ENCODE results near the gene ANKHD1.
"Not testable (repeated sequence)": the region's sequence is repeated elsewhere in the genome, so short reads cannot be mapped to it uniquely, and the experiment has no call there.

ANKHD1 gene

DNA sequence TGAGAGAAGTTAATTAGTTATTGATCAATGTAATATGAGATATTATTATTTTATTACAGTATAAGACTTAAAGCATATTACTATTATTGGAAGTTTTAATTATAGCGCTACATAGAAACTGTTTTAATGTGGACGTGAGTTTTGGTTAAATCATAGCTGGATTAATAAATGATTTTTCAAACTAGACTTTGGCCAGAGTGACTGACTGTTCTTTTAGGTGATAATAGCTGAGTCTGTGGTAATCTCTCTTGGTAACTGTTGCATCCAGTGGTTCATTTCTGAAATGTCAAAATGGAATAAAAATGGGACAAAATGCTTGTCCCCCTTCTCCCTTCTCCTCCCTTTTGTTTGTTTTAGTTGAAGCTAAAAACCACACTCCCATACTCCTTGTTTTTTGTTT is 28.1 kb downstream of the ANKHD1 start:
- no peak for DNase-seq

DNA sequence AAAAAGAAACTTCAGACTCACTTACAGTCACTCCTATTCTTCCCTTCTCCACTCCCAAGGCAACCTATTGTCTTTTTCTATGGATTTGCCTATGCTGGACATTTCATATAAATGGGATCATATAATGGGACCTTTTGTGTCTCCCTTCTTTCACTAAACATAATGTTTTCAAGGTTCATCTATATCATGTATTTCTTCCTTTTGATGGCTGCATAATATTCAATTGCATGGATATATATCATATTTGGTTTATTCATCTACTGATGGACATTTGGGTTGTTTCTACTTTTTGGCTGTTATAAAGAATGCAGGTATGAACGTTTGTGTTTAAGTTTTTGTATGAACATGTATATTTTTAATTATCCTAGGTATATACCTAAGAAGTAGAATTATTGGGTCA is 30.6 kb downstream of the ANKHD1 start:
- DNase-seq = no peak

DNA sequence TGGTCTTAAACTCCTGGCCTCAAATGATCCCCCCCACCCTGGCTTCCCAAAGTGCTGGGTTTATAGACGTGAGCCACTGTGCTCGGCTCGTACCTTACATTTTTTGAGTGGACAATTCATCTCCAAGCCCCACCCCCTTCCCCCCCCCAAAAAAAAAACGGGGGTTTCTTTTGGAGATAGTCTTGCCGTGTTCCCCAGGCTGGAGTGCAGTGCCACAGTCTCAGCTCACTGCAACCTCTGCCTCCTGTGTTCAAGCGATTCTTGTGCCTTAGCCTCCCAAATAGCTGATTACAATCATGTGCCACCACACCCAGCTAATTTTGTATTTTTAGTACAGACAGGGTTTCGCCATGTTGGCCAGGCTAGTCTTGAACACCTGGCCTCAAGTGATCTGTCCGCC is 31.3 kb downstream of the ANKHD1 start:
- DNase-seq = no peak

DNA sequence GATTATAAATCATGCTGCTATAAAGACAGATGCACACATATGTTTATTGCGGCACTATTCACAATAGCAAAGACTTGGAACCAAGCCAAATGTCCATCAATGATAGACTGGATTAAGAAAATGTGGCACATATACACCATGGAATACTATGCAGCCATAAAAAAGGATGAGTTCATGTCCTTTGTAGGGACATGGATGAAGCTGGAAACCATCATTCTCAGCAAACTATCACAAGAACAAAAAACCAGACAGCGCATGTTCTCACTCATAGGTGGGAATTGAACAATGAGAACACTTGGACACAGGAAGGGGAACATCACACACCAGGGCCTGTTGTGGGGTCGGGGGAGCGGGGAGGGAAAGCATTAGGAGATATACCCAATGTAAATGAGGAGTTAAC is 55.7 kb downstream of the ANKHD1 start:
- not testable (repeated sequence) for DNase-seq

DNA sequence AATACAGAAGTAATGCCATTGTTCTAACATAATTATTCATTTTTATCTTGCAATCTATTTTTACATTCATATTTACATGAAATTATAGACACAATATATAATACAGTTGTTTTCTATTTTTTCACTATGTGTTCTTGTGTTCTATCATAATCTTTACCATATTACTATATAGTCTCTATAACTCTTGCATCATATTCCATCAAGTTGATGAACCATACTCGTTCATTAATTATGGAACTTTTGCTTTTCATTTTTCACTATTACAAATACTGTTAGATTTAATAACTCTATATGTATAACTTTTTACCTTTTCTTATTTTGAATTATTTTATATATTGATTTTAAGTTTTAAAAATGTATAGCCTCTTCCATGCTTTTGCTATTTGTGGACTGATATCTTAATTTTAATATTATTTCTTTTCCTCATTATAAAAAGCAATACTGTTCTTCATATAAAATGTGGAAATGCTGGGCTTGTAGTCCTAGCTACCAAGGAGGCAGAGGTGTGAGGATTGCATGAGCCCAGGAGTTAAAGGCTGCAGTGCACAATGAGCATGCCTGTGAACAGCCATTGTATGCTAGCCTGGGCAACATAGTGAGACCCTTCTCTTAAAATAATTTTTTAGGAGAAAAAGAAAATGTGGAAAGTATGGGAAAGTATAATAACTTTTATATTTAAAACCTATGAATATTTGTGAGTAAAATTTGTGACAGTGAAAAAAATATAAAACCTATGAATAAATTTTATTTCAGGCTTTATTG is 65.5 kb downstream of the ANKHD1 start:
- no peak for DNase-seq

DNA sequence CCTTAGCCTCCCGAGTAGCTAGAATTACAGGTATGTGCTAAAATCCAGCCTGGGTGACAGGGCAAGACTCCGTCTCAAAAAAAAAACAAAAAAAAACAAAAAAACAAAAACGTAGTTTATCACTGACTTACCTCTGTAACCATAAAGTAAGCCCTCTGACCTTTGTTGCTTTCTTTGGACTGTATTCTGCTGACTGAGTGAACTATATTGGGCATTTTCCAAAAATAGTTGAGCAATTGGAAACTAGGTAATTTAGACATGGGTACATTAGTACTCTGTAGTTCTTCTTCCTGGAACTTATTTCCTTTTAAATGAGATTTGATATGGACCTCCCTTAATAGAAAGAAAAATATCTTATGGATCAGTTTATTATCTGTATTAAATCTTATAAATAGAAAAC is 66.6 kb downstream of the ANKHD1 start:
- no peak for DNase-seq

DNA sequence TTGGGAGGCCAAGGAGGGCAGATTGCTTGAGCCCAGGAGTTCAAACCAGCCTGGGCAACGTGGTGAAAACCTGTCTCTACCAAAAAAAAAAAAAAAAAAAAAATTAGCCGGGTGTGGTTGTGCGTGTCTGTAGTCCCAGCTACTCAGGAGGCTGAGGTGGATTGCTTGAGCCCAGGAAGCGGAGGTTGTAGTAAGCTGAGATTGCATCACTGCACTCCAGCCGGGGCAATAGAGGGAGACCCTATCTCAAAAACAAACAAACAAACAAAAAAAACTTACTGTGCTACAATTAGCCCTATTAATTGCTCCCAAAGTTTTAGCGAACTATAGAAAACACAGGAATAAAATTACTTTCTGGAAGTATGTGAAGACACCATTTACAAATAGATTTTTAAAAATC is 67.6 kb downstream of the ANKHD1 start:
- DNase-seq = no peak

DNA sequence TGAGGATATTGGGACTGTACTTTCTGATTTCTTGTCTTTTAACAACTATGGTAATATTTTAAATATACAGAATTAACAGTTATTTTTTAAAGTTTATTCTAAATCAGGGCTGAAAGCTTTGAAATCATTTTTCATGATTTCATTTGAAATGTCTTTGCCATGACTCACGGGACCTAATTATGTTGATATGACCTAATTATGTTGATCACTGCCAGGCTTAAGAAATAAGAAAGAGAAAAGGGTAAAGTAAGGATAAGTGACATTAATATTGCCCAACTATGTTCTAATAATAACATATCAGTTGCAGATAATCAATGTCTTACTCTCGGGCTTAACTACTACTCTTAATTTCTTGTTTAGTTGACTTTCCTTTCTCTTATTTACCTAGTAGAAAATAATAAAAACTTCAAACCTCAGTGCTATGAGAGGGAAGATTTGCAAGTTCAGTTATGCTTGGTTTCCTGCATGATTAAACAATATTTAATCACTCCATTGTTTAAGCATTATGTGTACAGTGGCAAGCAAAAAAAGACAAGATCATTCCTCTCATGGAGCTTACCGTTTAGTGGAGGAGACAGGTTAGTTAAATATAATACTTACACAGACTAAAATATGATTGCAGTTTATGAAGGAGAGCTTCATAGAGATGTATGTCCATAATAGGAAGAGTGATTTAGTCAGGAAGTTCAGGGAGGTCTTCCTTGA is 78.8 kb downstream of the ANKHD1 start:
- no peak for DNase-seq

DNA sequence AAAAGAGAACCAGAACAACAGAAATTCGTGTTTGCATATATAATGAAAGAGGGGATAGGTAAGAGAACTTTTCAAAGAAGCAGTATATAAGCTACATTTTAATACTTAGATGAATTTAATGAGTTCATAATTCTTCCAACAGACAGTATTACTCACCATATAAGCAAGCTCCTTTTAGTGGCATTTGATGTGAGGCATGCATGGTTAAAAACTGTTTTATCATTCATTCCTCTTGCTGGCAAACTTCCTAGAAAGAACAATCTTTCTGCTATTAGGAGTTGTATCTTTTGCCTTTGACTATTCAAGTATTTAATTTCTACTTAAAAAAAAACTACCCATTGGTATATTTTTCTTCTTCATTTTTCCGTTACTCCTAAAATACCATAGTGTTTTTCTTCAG is 80.1 kb downstream of the ANKHD1 start:
- DNase-seq = no peak

DNA sequence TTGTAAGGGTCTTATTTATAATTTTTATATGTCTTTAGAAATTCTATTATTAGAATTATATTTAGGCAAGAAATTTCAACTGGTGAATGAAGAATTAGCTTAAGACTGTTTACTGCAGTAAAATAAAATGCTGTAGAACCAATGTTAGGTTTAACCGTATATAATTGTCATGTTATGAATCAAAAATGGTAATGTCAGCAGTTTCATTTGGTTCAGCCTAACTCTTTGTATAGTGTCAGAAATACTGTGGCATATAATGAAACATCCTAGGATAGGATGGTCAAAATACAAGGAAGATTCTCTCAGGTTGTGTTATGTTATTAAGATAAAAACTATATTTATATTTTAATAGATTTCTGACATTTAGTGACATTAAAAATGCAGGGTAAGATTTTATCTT is 81.4 kb downstream of the ANKHD1 start:
- DNase-seq = no peak

DNA sequence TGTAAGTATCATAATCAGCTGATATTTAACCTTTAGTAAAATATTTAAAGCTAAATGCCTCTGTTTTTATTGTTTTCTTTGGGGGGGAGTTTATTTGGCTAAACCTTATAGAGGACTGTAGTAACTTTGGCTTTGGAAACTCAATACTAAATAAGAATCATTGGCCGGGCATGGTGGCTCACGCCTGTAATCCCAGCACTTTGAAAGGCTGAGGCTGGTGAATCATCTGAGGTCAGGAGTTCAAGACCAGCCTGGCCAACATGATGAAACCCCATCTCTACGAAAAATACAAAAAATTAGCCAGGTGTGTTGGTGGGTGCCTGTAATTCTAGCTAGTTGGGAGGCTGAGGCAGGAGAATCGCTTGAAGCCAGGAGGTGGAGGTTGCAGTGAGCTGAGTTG is 86.5 kb downstream of the ANKHD1 start:
- DNase-seq = not testable (repeated sequence)

DNA sequence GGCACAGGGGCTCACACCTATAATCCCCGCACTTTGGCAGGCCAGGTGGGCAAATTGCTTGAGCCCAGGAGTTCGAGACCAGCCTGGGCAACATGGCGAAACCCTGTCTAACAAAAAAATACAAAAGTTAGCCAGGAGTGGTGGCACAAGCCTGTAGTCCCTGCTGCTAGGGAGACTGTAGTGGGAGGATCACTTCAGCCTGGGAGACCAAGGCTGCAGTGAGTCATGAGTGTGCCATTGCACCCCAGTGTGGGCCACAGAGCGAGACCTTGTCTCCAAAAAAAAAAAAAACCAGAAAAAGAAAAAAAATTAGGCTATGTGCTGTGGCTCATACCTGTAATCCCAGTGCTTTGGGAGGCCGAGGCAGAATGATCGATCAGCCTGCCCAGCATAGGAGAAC is 87.3 kb downstream of the ANKHD1 start:
- no peak for DNase-seq

DNA sequence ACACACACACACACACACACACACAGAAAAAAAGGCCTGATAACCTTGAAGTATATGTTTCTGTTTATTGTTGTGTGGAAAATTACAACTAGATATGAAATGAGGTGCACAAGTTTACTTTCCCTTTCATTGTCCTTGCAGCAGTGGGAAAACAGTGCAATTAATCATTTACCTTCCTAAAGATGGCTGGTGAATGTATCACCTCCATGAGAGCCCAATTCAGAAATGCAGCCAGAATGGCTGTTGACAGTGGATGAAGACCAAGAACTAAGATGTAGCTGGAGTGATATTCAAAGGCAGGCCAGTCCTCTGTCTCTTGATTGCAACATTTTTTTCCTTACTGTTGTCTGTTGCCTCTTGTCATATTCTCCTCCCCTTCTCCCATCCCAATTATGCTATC is 96.3 kb downstream of the ANKHD1 start:
- DNase-seq = no peak

DNA sequence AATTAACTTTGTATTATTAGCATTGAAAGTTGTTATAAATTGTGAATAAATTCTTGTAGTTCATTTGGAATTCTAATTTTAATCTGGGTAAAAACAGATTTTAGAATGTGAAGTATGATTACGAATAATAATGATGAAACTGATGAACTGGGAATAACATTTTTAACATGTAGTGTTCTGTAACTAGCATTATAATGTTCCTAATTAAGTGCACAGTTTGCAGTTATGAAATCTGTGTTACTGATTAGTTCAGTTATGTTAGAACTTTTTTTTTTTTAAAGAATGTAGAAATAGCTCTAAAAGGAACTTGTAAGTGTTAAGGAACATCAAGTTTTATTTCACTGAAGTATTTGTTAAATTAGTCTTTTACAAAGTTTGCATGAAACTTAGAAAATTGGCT is 97.0 kb downstream of the ANKHD1 start:
- DNase-seq = no peak

DNA sequence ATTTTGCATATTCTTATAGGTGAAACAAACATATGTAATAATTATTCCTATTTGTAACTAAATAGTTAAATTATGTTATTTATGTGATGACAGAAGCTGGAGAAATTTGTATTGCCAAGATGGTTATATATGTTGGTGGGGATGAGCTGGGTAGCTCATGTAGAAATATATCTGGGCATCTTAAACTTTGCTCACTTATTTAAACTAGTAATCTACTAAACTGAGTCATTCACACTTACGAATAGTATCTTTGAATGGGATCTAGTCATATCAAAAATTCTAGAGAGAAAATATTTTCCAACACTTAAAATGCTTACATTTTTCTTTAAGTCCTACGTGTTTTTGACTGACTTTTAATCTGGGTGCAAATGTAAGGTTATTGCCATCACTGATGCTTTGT is 101.2 kb downstream of the ANKHD1 start:
- DNase-seq = no peak

DNA sequence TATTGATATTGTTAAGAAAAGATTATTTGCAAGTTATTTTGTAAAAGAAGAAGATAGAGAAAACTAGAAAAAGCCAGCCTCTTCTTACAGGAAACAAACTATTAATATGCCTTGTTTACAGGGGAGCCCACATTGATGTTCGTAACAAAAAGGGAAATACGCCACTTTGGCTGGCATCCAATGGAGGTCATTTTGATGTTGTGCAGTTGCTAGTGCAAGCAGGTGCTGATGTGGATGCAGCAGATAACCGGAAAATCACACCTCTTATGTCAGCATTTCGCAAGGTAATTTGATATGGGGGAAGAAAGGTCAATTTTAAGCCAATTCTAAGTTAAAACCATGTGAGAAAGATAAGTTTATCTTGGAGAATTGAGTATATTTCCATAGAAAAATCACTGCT is 108.3 kb downstream of the ANKHD1 start:
- no peak for DNase-seq

DNA sequence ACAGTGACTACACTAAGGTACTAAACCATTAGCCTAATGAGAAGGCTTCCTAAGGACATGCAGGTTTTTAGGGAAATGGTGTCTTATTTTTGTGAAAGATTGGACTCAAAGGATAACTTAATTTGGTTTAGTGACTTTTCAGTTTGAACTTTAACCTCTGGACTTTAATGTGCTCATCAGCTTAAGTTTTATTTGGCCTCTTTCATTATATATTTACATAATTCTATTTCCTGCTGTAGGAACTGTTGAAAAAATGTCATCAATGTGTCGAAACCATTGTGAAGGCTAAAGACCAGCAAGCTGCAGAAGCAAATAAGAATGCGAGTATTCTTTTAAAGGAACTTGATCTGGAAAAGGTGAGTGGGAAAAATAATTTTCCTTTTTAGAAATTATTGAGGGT is 111.5 kb downstream of the ANKHD1 start:
- no peak for DNase-seq

DNA sequence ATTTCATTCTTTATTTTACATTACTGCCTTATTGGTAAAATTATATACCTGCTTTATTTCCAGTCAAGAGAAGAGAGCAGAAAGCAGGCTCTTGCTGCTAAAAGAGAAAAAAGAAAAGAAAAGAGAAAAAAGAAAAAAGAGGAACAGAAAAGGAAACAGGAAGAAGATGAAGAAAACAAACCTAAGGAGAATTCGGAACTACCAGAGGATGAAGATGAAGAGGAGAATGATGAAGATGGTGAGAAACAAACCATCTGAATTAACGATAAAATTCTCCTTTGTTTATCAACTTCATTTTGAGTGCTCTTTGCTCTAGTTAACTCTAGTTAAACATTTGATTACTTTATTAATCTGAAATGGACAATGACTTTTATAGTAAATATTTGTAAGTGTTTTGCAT is 122.4 kb downstream of the ANKHD1 start:
- DNase-seq = no peak

DNA sequence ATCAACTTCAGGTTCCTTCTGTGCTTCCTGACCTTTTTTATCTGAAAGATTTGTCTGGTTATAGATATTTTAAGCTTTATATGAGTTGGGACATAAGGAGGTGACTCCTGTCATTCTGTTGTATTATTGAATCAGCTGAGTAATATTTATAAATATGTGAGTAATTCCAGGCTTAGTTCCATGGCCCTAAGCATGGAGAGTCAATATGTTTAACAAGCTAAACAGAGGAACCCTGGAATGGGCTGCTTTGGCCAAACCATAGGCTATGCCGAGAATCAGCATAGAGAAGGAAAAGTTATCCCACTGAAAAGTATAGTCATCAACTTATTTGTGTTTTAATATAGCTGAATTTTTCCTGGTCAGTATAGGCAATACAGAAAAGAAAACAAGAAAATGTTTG is 138.6 kb downstream of the ANKHD1 start:
- no peak for DNase-seq

DNA sequence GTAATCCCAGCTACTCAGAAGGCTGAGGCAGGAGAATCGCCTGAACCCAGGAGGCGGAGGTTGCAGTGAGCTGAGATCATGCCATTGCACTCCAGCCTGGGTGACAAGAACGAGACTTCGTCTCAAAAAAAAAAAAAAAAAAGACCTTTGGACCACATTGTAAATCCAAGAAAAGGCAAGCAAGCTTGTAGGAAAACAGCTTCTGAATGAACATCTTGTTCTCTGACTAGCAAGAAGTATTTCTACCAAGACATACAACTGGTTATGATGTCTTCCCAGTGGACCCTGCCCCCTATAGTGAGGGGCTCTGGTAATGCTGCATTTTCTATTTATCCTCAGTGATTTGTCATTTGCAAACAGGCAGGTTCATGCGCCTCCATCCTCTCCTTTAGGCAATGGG is 141.3 kb downstream of the ANKHD1 start:
- DNase-seq = no peak

DNA sequence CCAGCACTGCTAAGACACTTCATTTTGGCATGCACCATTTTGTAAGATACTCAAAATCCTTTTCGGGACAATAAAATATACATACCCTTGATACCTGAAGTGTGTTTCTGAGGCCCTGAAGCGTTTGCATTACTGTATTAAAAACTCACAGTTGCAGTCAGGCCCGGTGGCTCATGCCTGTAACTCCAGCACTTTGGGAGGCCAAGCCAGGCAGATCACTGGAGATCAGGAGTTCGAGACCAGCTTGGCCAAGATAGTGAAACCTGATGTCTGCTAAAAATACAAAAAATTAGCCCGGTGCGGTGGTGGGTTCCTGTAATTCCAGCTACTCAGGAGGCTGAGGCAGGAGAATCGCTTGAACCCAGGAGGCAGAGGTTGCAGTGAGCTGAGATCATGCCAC is 143.4 kb downstream of the ANKHD1 start:
- DNase-seq = no peak

DNA sequence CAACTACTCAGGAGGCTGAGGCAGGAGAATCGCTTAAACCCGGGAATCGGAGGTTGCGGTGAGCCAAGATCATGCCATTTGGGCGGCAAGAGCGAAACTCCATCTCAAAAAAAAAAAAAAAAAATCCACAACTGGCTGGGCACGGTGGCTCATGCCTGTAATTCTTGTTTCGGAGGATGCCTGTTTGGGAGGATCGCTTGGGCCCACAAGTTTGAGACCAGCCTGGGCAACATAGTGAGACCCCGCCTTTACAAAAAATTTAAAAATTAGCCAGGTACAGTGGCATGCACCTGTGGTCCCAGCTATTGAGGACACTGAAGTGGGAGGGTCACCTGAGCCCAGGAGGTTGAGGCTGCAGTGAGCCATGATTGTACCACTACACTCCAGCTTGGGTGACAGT is 144.0 kb downstream of the ANKHD1 start:
- DNase-seq = no peak

DNA sequence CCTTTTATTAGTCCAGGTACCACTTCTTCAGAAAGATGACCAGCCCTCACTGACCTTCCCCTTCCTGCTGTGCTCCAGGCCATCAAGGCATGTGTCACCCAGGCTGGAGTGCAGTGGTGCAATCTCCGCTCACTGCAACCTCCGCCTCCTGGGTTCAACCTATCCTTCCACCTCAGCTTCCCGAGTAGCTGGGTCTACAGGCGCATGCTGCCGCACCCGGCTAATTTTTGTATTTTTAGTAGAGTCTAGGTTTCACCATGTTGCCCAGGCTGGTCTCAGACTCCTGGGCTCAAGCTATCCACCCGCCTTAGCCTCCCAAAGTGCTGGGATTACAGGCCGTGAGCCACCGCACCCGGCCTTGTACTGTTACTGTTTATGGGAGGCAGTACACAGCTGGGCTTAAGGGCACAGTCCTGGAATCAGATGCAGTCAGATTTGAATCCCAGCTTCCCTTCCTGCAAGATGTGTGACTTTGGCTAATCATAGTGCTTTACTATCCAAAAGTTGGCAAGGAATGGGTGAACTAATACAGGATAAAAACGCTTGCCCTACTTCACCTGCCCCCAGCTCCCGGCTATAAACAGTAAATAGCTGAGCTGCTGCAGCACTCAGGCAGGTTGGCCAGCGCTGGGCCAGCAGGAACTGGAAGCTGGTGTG is 145.3 kb downstream of the ANKHD1 start:
- no peak for DNase-seq

All from stimulated activated CD4-positive, alpha-beta T cell treated with anti-CD3 and anti-CD28 coated beads, Interleukin-2, amount 100 ng/mL, for 24 hours (primary cell).